Right renal cortex interstitium (tissue), 3 donors: ENCODE results near the gene KCTD18. TPM values are rescaled to one million over a fixed set of nuclear protein-coding genes. Genes with fewer than 3 reads are reported as not detected.

Source experiments
- polyA plus RNA-seq, 3 donors: library from polyadenylated mRNA; unstranded; fragments of 120-200 nt; gene quantifications; one replicate each; pipeline ENCODE4 v1.2.1, GENCODE V29; 2013; ENCODE audit not compliant: insufficient read length in 3 of 3

KCTD18 gene
- polyA plus RNA-seq, 3 donors, result 14.7 to 16.1 (median 14.7) TPM

Other genes with a start within 250 kb of the KCTD18 start
- 100 to 1,000 TPM; 128 to 148 (median 143) TPM for gene SPATS2L, start 203.4 kb downstream of the KCTD18 start, polyA plus RNA-seq
- gene SGO2, start 16.1 kb upstream of the KCTD18 start, polyA plus RNA-seq, result 10 to 100 TPM; 14.1 to 15.8 (median 15.7) TPM
- gene AOX1, start 75.9 kb upstream of the KCTD18 start, polyA plus RNA-seq, result 1 to 10 TPM; 1.7 to 2.8 (median 2.2) TPM